Measurements from ENCODE around the gene TTLL5. TPM values are rescaled to one million over a fixed set of nuclear protein-coding genes. Genes with fewer than 3 reads are reported as not detected.

Gene TTLL5
- total and polyA plus RNA-seq, 9 of the 15 experiments (the other 6 are each of a cell fraction or from before 2014, with no cell fraction given): 4.1 to 18.9 (median 12.6) TPM

- peak; percentile 31; the same call in 1 of the 2 replicates for TF ChIP-seq FOXM1 (IDR thresholded peaks at IDR 0.05; ENCODE audit: low read depth)
- no peak for TF ChIP-seq FOXM1 (CRISPR knock-in tag; IDR thresholded peaks at IDR 0.05; ENCODE audit: low read depth)
- TF ChIP-seq MGA (IDR thresholded peaks at IDR 0.05): no peak
- TF ChIP-seq KHSRP (IDR thresholded peaks at IDR 0.05): no peak
- peak in 1 of 2 experiments; percentile 58 for TF ChIP-seq E2F6 (IDR thresholded peaks at IDR 0.05; ENCODE audit: borderline replicate concordance in 1 of 2, extremely low read depth in 1 of 2, insufficient read depth in 1 of 2, insufficient read length in 1 of 2, low read depth in 1 of 2, low read length in 1 of 2, poor library complexity in 1 of 2, severe bottlenecking in 1 of 2)
- 0 out of 4 replicates have a peak, but pooled peaks of 1 of the 2 experiments have one; percentile 5 for TF ChIP-seq TBL1XR1 (IDR thresholded peaks at IDR 0.05; ENCODE audit: low read length in 2 of 2)
- no peak for TF ChIP-seq CBFB (CRISPR knock-in tag; IDR thresholded peaks at IDR 0.05)
- 0 out of 4 replicates have a peak, but pooled peaks of 1 of the 2 experiments have one; percentile 28 for TF ChIP-seq RCOR1 (IDR thresholded peaks at IDR 0.05; ENCODE audit: borderline replicate concordance in 1 of 2, low read depth in 2 of 2, low read length in 2 of 2)
- TF ChIP-seq RAD21 (CRISPR knock-in tag; conservative IDR thresholded peaks at IDR 0.05 in 1 of 2, IDR thresholded peaks at IDR 0.05 in 1 of 2): peak in 1 of 2 experiments; percentile 9; a peak in 1 of 4 replicates
- TF ChIP-seq ZFX (CRISPR knock-in tag; IDR thresholded peaks at IDR 0.05): 0 out of 2 replicates have a peak, but pooled peaks have one; percentile 20
- 0 out of 2 replicates have a peak, but pooled peaks have one; percentile 32 for TF ChIP-seq SMAD4 (CRISPR knock-in tag; conservative IDR thresholded peaks at IDR 0.05)
- peak; percentile 62 for TF ChIP-seq ETV1 (tag; conservative IDR thresholded peaks at IDR 0.05; ENCODE audit: low read depth)
- TF ChIP-seq ARID1B (IDR thresholded peaks at IDR 0.05): peak; percentile 88
- 0 out of 2 replicates have a peak, but pooled peaks have one; percentile 17 for TF ChIP-seq L3MBTL2 (IDR thresholded peaks at IDR 0.05)
Observed at GRCh38 chr14:75832621-75833297, 171.7 kb downstream of the TTLL5 start (continued).
